ENCODE measurements around the gene AIFM3.

GRCh38 chr22:21012446-21013407 lies 45.7 kb downstream of the AIFM3 start:
- TF ChIP-seq CTCF (IDR thresholded peaks at IDR 0.05) (no peak), POLR2A (IDR thresholded peaks at IDR 0.05) (no peak)
